Tibial nerve (tissue), 4 donors: ENCODE results near the gene RSAD1.

ENCODE experiments used
- EP300 ChIP-seq, 2 donors: sonication (generic); formaldehyde crosslinking; IDR thresholded peaks; one replicate each; pipeline ENCODE4 v1.6.1; 2017; ENCODE audit warnings: antibody characterized with exemption in 2 of 2, mild to moderate bottlenecking in 1 of 2
- POLR2A ChIP-seq, 2 donors: fragments of 450-650 bp; IDR thresholded peaks; one replicate each; pipeline ENCODE4 v1.6.1; 2017; ENCODE audit warnings: antibody characterized with exemption in 2 of 2, mild to moderate bottlenecking in 2 of 2, moderate library complexity in 2 of 2
- TF ChIP-seq, protein P1 (sequence below), 5 experiments: fragments of 200-600 bp in 3 of 5; fragments of 450-650 bp in 2 of 5; sonication (generic) in 3 of 5; IDR thresholded peaks; one replicate each; pipeline ENCODE4 v1.5.1; 2016 to 2019; ENCODE audit warnings: antibody characterized with exemption in 5 of 5, mild to moderate bottlenecking in 3 of 5, moderate library complexity in 2 of 5

DNA sequence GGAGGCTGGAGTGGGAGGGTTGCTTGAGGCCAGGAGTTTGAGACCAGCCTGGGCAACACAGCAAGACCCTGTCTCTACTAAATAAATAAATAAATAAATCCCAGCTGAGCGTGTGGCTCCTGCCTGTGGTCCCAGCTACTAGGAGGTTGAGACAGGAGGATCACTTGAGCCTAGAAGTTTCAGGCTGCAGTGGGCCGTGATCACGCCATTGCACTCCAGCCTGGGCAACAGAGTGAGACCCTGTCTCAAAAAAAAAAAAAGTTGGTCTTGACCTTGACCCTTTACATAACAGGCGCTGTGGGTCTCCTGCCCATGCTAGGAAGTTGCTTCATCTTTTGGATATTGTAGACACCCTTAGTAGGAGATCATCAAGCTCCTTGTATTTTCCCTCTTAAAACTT is 41.3 kb upstream of the RSAD1 start:
- TF ChIP-seq, protein P1, sequence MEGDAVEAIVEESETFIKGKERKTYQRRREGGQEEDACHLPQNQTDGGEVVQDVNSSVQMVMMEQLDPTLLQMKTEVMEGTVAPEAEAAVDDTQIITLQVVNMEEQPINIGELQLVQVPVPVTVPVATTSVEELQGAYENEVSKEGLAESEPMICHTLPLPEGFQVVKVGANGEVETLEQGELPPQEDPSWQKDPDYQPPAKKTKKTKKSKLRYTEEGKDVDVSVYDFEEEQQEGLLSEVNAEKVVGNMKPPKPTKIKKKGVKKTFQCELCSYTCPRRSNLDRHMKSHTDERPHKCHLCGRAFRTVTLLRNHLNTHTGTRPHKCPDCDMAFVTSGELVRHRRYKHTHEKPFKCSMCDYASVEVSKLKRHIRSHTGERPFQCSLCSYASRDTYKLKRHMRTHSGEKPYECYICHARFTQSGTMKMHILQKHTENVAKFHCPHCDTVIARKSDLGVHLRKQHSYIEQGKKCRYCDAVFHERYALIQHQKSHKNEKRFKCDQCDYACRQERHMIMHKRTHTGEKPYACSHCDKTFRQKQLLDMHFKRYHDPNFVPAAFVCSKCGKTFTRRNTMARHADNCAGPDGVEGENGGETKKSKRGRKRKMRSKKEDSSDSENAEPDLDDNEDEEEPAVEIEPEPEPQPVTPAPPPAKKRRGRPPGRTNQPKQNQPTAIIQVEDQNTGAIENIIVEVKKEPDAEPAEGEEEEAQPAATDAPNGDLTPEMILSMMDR (IDR thresholded peaks at IDR 0.05), result no peak
- TF ChIP-seq POLR2A (IDR thresholded peaks at IDR 0.05) (no peak), EP300 (IDR thresholded peaks at IDR 0.05) (no peak)
